IMR-90 (cell line): ENCODE measurements around the gene NSD2. TPM values are rescaled to one million over a fixed set of nuclear protein-coding genes. Genes with fewer than 3 reads are reported as not detected.

Experiments used
- ATAC-seq: fragments of 200-7000 bp; cut with Tn5 transposase; 2 replicates; pipeline ENCODE4 v1.9.1; 2020; ENCODE audit warnings: low read depth, mild to moderate bottlenecking, moderate library complexity
- BruUV-seq: library from RNA; stranded (reverse); fragments of 400-500 nt; replicated peaks from 2 replicates; lab custom pipeline; 2021; lab: Mats Ljungman, UMichigan
- CTCF ChIA-PET: fragments of 300-600 bp; formaldehyde crosslinking; extraction: SDS; loops from one replicate; lab custom pipeline; 2021; ENCODE audit warnings: antibody characterized with exemption; lab: Yijun Ruan, JAX
- POLR2A ChIA-PET: fragments of 300-600 bp; sonication (Branson Sonifier 250); formaldehyde crosslinking; loops from one replicate; lab custom pipeline; 2022; ENCODE audit warnings: antibody characterized with exemption; ENCODE audit not compliant: unreplicated experiment; lab: Charles Lee
- DNase-seq: peaks from one replicate; pipeline ENCODE4 v3.0.0; 2013
- H2AFZ ChIP-seq: replicated peaks from 2 replicates; pipeline ENCODE3; 2013; ENCODE audit warnings: low read length, mild to moderate bottlenecking; ENCODE audit not compliant: poor library complexity
- H2AK5ac ChIP-seq: 2 replicates; pipeline ENCODE4 v1.6.1; 2013; ENCODE audit warnings: low read depth, low read length, inconsistent platforms
- H2AK9ac ChIP-seq: replicated peaks from 2 replicates; pipeline ENCODE3; 2013; ENCODE audit warnings: mild to moderate bottlenecking, low read depth, low read length, moderate library complexity; ENCODE audit not compliant: poor library complexity
- H2BK120ac ChIP-seq: 2 replicates; pipeline ENCODE4 v1.6.1; 2013; ENCODE audit warnings: low read depth, low read length, inconsistent platforms
- H2BK15ac ChIP-seq: 3 replicates; pipeline ENCODE4 v1.6.1; 2013; ENCODE audit warnings: low read depth, low read length, inconsistent platforms
- H2BK20ac ChIP-seq: 2 replicates; pipeline ENCODE4 v1.6.1; 2013; ENCODE audit warnings: low read depth, mild to moderate bottlenecking, inconsistent platforms, low read length, moderate library complexity
- H2BK5ac ChIP-seq: 2 replicates; pipeline ENCODE4 v1.6.1; 2013; ENCODE audit warnings: mild to moderate bottlenecking, low read depth, low read length, inconsistent platforms; ENCODE audit not compliant: poor library complexity, severe bottlenecking
- H3K14ac ChIP-seq: replicated peaks from 2 replicates; pipeline ENCODE4 v1.6.1; 2013; ENCODE audit warnings: low read depth, low read length, inconsistent platforms
- H3K18ac ChIP-seq: 2 replicates; pipeline ENCODE4 v1.6.1; 2013; ENCODE audit warnings: low read depth, low read length, control low read depth
- H3K23ac ChIP-seq: 2 replicates; pipeline ENCODE4 v1.6.1; 2013; ENCODE audit warnings: low read depth, low read length, inconsistent platforms
- H3K27ac ChIP-seq: 2 replicates; pipeline ENCODE4 v1.5.1; 2013; ENCODE audit warnings: mild to moderate bottlenecking, control low read depth, low read length; ENCODE audit not compliant: insufficient read depth
- H3K27me3 ChIP-seq: 2 replicates; pipeline ENCODE4 v1.6.1; 2013; ENCODE audit warnings: low read length; ENCODE audit not compliant: control insufficient read depth, insufficient read depth
- H3K36me3 ChIP-seq: 2 replicates; pipeline ENCODE4 v1.6.1; 2013; ENCODE audit warnings: low read length, mixed read lengths; ENCODE audit not compliant: control insufficient read depth, insufficient read depth
- H3K4ac ChIP-seq: 2 replicates; pipeline ENCODE4 v1.6.1; 2013; ENCODE audit warnings: low read depth, low read length, inconsistent platforms
- H3K4me1 ChIP-seq: 2 replicates; pipeline ENCODE4 v1.6.1; 2013; ENCODE audit warnings: low read length, mixed read lengths; ENCODE audit not compliant: control insufficient read depth, insufficient read depth
- H3K4me2 ChIP-seq: 2 replicates; pipeline ENCODE4 v1.6.1; 2013; ENCODE audit warnings: low read depth, mild to moderate bottlenecking, control low read depth, low read length, moderate library complexity
- H3K4me3 ChIP-seq: 2 replicates; pipeline ENCODE4 v1.5.1; 2013; ENCODE audit warnings: low read depth, mild to moderate bottlenecking, control low read depth, low read length, moderate library complexity; ENCODE audit not compliant: insufficient read depth
- H3K56ac ChIP-seq: 2 replicates; pipeline ENCODE4 v1.6.1; 2013; ENCODE audit warnings: low read length, inconsistent platforms; ENCODE audit not compliant: insufficient read depth; ENCODE audit errors: extremely low read depth
- H3K79me1 ChIP-seq, 2 experiments: 2 replicates each; pipeline ENCODE4 v1.6.1; 2013; ENCODE audit warnings: low read length in 2 of 2, inconsistent platforms in 1 of 2, low read depth in 1 of 2
- H3K9ac ChIP-seq: 2 replicates; pipeline ENCODE4 v1.6.1; 2013; ENCODE audit warnings: low read depth, low read length, control low read depth
- H3K9me1 ChIP-seq: 2 replicates; pipeline ENCODE4 v1.6.1; 2013; ENCODE audit warnings: low read length, inconsistent platforms; ENCODE audit not compliant: insufficient read depth
- H3K9me3 ChIP-seq: 2 replicates; pipeline ENCODE4 v1.6.1; 2013; ENCODE audit warnings: low read length; ENCODE audit not compliant: control insufficient read depth, insufficient read depth
- H4K20me1 ChIP-seq: 2 replicates; pipeline ENCODE4 v1.6.1; 2013; ENCODE audit warnings: low read length, inconsistent platforms; ENCODE audit not compliant: insufficient read depth
- H4K5ac ChIP-seq: 2 replicates; pipeline ENCODE4 v1.6.1; 2013; ENCODE audit warnings: mild to moderate bottlenecking, low read depth, low read length, control low read depth
- H4K8ac ChIP-seq, 2 experiments: 2 replicates each; pipeline ENCODE4 v1.6.1; 2013; ENCODE audit warnings: low read depth in 2 of 2, low read length in 2 of 2, control low read depth in 1 of 2, inconsistent platforms in 1 of 2
- H4K91ac ChIP-seq: 2 replicates; pipeline ENCODE4 v1.6.1; 2013; ENCODE audit warnings: low read depth, low read length, inconsistent platforms; ENCODE audit not compliant: insufficient read depth
- BHLHE40 ChIP-seq: fragments of 150-350 bp; IDR thresholded peaks from 2 replicates; pipeline ENCODE4 v1.6.1; 2016; ENCODE audit warnings: mild to moderate bottlenecking, low read depth, low read length
- MAFK ChIP-seq: IDR thresholded peaks from 2 replicates; pipeline ENCODE4 v1.6.1; 2012; ENCODE audit warnings: low read depth, low read length, improper control_type of control experiment
- MAZ ChIP-seq: IDR thresholded peaks from 2 replicates; pipeline ENCODE4 v1.6.1; 2012; ENCODE audit warnings: low read depth, mild to moderate bottlenecking, low read length, improper control_type of control experiment, moderate library complexity, borderline replicate concordance
- MXI1 ChIP-seq: IDR thresholded peaks from 2 replicates; pipeline ENCODE4 v1.6.1; 2012; ENCODE audit warnings: low read depth, mild to moderate bottlenecking, low read length, moderate library complexity, borderline replicate concordance
- RAD21 ChIP-seq: IDR thresholded peaks from 2 replicates; pipeline ENCODE4 v1.6.1; 2012; ENCODE audit warnings: low read length, improper control_type of control experiment
- RFX5 ChIP-seq: IDR thresholded peaks from 2 replicates; pipeline ENCODE4 v1.8.0; 2012; ENCODE audit warnings: low read depth, mild to moderate bottlenecking, low read length, moderate library complexity
- SMC3 ChIP-seq: fragments of 150-350 bp; IDR thresholded peaks from 2 replicates; pipeline ENCODE4 v1.6.1; 2016; ENCODE audit warnings: low read depth, mild to moderate bottlenecking, antibody characterized with exemption, low read length, moderate library complexity
- WGBS, 2 experiments: methylation state at CpG; one replicate each; pipeline versions ENCODE4 v1.1.5 to v1.1.7; 2013; ENCODE audit warnings: missing lambda C conversion rate in 2 of 2; ENCODE audit not compliant: insufficient read length in 1 of 2; ENCODE audit errors: extremely low coverage in 2 of 2; 5-methylcytosine and 5-hydroxymethylcytosine counted together
- dilution Hi-C: fragments of 300-500 bp; cut with HindIII; formaldehyde crosslinking; loops from one replicate; pipeline ENCODE4 v1.14.3; 2018; ENCODE audit warnings: low sequenced_read_pairs; ENCODE audit not compliant: unreplicated experiment
- in situ Hi-C: fragments of 300-500 bp; cut with MboI; formaldehyde crosslinking; loops from 3 replicates; pipeline ENCODE4 v1.14.3; 2019; ENCODE audit warnings: low sequenced_read_pairs, inconsistent platforms, mixed read lengths
- intact Hi-C: fragments of 100-400 bp; cut with micrococcal nuclease; formaldehyde crosslinking; loops from 2 replicates; pipeline ENCODE4 v1.10.0; 2022
- polyA plus RNA-seq, 3 experiments: library from polyadenylated mRNA; depleted of rRNA; stranded (reverse); fragments of >200 nt; gene quantifications; 2 replicates each; pipeline ENCODE4 v1.2.3, GENCODE V29; 2012; ENCODE audit warnings: low replicate concordance in 1 of 3
- total RNA-seq: library from RNA; depleted of rRNA; stranded (reverse); fragments of >200 nt; gene quantifications from 2 replicates; pipeline ENCODE4 v1.2.3, GENCODE V29; 2012
- TF ChIP-seq, protein P1 (sequence below): conservative IDR thresholded peaks from 2 replicates; pipeline ENCODE4 v1.5.1; 2012; ENCODE audit warnings: mild to moderate bottlenecking, low read depth, low read length, improper control_type of control experiment

Gene NSD2
- total and polyA plus RNA-seq, 2 of the 4 experiments (the other 2 are of a cell fraction) = 35.9 to 68.1 TPM

- no peaks in the 10 kb centered on the region for H3K27me3 ChIP-seq
- 88% methylated on average over 1 of the region's 10 CpGs; no CpG with 5 or more reads in 1 of the 2 experiments for WGBS, 2 experiments
- POLR2A ChIA-PET = no interaction called here
- no peaks in the 10 kb centered on the region for H3K9me3 ChIP-seq
- BruUV-seq = no TSS peak
- no peak overlapping the region for H4K5ac ChIP-seq
- no peak overlapping the region; the same call in 1 of the 2 replicates for H2AK5ac ChIP-seq
- H2BK20ac ChIP-seq = no peak overlapping the region
- in situ Hi-C loops = no loop called here
- no peak overlapping the region for H3K27ac ChIP-seq
- peaks cover 39% of the 10 kb centered on the region for H4K20me1 ChIP-seq
- H3K9me1 ChIP-seq = peaks cover 35% of the 10 kb centered on the region
- H4K8ac ChIP-seq = no peak overlapping the region
- no peak overlapping the region for H3K23ac ChIP-seq
- H3K4ac ChIP-seq = no peak overlapping the region
- H3K4me3 ChIP-seq = no peak overlapping the region
- peaks cover 24 to 73% of the 10 kb centered on the region in 2 experiments for H3K79me1 ChIP-seq
- CTCF ChIA-PET = no interaction called here
- no peak overlapping the region for H2BK120ac ChIP-seq
- H3K9ac ChIP-seq = no peak overlapping the region
- peaks cover 16% of the 10 kb centered on the region; the same call in 1 of the 2 replicates for H3K4me1 ChIP-seq
- TF ChIP-seq MXI1 (no peak), MAFK (no peak), RAD21 (no peak), MAZ (no peak), RFX5 (no peak), BHLHE40 (no peak), SMC3 (no peak)
- TF ChIP-seq, protein P1, sequence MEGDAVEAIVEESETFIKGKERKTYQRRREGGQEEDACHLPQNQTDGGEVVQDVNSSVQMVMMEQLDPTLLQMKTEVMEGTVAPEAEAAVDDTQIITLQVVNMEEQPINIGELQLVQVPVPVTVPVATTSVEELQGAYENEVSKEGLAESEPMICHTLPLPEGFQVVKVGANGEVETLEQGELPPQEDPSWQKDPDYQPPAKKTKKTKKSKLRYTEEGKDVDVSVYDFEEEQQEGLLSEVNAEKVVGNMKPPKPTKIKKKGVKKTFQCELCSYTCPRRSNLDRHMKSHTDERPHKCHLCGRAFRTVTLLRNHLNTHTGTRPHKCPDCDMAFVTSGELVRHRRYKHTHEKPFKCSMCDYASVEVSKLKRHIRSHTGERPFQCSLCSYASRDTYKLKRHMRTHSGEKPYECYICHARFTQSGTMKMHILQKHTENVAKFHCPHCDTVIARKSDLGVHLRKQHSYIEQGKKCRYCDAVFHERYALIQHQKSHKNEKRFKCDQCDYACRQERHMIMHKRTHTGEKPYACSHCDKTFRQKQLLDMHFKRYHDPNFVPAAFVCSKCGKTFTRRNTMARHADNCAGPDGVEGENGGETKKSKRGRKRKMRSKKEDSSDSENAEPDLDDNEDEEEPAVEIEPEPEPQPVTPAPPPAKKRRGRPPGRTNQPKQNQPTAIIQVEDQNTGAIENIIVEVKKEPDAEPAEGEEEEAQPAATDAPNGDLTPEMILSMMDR = no peak
- no peak overlapping the region for H3K4me2 ChIP-seq
- H2BK5ac ChIP-seq = no peak overlapping the region
- no peak overlapping the region for H3K56ac ChIP-seq
- ATAC-seq (no peak), DNase-seq (no peak)
- H4K91ac ChIP-seq = no peak overlapping the region
- intact Hi-C loops = no loop called here
- H2BK15ac ChIP-seq = no peak overlapping the region
- no peak overlapping the region for H3K14ac ChIP-seq
- no peak overlapping the region for H3K18ac ChIP-seq
- H2AK9ac ChIP-seq = no peak overlapping the region
- no peak overlapping the region for H2AFZ ChIP-seq
- peaks cover 10% of the 10 kb centered on the region for H3K36me3 ChIP-seq
- dilution Hi-C loops = no loop called here
These were observed 20.9 kb upstream of the NSD2 start for GRCh38 chr4:1850276-1850675.
